Measurements from ENCODE around the gene TMIGD1. TPM values are rescaled to one million over a fixed set of nuclear protein-coding genes. Genes with fewer than 3 reads are reported as not detected.
A peak's percentile ranks its signal among the peaks of the same experiment; 100 is the strongest.

Gene TMIGD1
- total and polyA plus RNA-seq, 2 of the 13 experiments (the other 11 are each of a cell fraction or from before 2014, with no cell fraction given), result not detected

DNA sequence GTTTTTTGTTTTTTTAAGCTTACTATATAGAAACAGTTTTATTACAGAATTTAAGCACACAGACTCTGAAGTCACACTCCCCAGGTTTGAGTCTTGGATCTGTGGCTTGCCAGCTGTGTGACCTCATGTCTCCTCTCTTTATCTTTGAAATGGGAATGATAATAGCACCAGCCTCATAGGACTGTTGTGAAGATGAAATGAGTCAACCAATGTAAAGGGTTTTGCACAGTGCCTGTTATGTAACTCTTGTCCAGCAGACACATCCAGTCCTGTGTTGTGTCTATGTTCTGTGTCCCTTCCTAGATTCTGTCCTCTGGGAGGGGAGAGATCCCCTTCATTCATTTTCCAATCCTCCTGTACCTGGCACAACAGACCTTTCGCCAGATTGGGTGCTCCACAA is 41.8 kb upstream of the TMIGD1 start (continued):
- TF ChIP-seq KMT2B (CRISPR knock-in tag; IDR thresholded peaks at IDR 0.05), result no peak
- no peak for TF ChIP-seq ZNF775 (CRISPR knock-in tag; IDR thresholded peaks at IDR 0.05; ENCODE audit: borderline replicate concordance)
- peak; percentile 51 for TF ChIP-seq ZNF629 (CRISPR knock-in tag; conservative IDR thresholded peaks at IDR 0.05)
- TF ChIP-seq, protein P1, sequence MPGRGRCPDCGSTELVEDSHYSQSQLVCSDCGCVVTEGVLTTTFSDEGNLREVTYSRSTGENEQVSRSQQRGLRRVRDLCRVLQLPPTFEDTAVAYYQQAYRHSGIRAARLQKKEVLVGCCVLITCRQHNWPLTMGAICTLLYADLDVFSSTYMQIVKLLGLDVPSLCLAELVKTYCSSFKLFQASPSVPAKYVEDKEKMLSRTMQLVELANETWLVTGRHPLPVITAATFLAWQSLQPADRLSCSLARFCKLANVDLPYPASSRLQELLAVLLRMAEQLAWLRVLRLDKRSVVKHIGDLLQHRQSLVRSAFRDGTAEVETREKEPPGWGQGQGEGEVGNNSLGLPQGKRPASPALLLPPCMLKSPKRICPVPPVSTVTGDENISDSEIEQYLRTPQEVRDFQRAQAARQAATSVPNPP (CRISPR knock-in tag; IDR thresholded peaks at IDR 0.05), result no peak
- TF ChIP-seq, protein P2, sequence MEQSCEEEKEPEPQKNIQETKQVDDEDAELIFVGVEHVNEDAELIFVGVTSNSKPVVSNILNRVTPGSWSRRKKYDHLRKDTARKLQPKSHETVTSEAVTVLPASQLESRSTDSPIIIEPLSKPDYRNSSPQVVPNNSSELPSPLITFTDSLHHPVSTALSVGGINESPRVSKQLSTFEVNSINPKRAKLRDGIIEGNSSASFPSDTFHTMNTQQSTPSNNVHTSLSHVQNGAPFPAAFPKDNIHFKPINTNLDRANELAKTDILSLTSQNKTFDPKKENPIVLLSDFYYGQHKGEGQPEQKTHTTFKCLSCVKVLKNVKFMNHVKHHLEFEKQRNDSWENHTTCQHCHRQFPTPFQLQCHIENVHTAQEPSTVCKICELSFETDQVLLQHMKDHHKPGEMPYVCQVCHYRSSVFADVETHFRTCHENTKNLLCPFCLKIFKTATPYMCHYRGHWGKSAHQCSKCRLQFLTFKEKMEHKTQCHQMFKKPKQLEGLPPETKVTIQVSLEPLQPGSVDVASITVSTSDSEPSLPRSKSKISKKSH (CRISPR knock-in tag; IDR thresholded peaks at IDR 0.05; ENCODE audit: borderline replicate concordance), result no peak
- no peak for TF ChIP-seq ZNF724P (CRISPR knock-in tag; IDR thresholded peaks at IDR 0.05; ENCODE audit: borderline replicate concordance)
- TF ChIP-seq, protein P3, sequence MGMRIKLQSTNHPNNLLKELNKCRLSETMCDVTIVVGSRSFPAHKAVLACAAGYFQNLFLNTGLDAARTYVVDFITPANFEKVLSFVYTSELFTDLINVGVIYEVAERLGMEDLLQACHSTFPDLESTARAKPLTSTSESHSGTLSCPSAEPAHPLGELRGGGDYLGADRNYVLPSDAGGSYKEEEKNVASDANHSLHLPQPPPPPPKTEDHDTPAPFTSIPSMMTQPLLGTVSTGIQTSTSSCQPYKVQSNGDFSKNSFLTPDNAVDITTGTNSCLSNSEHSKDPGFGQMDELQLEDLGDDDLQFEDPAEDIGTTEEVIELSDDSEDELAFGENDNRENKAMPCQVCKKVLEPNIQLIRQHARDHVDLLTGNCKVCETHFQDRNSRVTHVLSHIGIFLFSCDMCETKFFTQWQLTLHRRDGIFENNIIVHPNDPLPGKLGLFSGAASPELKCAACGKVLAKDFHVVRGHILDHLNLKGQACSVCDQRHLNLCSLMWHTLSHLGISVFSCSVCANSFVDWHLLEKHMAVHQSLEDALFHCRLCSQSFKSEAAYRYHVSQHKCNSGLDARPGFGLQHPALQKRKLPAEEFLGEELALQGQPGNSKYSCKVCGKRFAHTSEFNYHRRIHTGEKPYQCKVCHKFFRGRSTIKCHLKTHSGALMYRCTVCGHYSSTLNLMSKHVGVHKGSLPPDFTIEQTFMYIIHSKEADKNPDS (CRISPR knock-in tag; IDR thresholded peaks at IDR 0.05), result no peak
- TF ChIP-seq IRX3 (CRISPR knock-in tag; IDR thresholded peaks at IDR 0.05; ENCODE audit: borderline replicate concordance, low read depth), result no peak
- peak; percentile 54; the same call in 1 of the 2 replicates for TF ChIP-seq GATAD2A (CRISPR knock-in tag; IDR thresholded peaks at IDR 0.05)
- TF ChIP-seq, protein P4, sequence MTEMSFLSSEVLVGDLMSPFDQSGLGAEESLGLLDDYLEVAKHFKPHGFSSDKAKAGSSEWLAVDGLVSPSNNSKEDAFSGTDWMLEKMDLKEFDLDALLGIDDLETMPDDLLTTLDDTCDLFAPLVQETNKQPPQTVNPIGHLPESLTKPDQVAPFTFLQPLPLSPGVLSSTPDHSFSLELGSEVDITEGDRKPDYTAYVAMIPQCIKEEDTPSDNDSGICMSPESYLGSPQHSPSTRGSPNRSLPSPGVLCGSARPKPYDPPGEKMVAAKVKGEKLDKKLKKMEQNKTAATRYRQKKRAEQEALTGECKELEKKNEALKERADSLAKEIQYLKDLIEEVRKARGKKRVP (CRISPR knock-in tag; IDR thresholded peaks at IDR 0.05), result 0 out of 4 replicates have a peak, but pooled peaks of 1 of the 2 experiments have one; percentile 30
- TF ChIP-seq ZNF644 (CRISPR knock-in tag; IDR thresholded peaks at IDR 0.05; ENCODE audit: low read depth), result 0 out of 2 replicates have a peak, but pooled peaks have one; percentile 11
- no peak for TF ChIP-seq SATB2 (CRISPR knock-in tag; IDR thresholded peaks at IDR 0.05)
- TF ChIP-seq ZNF441 (CRISPR knock-in tag; IDR thresholded peaks at IDR 0.05; ENCODE audit: borderline replicate concordance), result no peak
- TF ChIP-seq FOXK1 (CRISPR knock-in tag; IDR thresholded peaks at IDR 0.05; ENCODE audit: borderline replicate concordance, low read depth), result peak; percentile 51; the same call in 1 of the 2 replicates
- TF ChIP-seq NFE2L2 (IDR thresholded peaks at IDR 0.05; ENCODE audit: low read length), result no peak
- peak; percentile 60 for TF ChIP-seq SAP130 (CRISPR knock-in tag; IDR thresholded peaks at IDR 0.05; ENCODE audit: low read depth)
- TF ChIP-seq, protein P5, sequence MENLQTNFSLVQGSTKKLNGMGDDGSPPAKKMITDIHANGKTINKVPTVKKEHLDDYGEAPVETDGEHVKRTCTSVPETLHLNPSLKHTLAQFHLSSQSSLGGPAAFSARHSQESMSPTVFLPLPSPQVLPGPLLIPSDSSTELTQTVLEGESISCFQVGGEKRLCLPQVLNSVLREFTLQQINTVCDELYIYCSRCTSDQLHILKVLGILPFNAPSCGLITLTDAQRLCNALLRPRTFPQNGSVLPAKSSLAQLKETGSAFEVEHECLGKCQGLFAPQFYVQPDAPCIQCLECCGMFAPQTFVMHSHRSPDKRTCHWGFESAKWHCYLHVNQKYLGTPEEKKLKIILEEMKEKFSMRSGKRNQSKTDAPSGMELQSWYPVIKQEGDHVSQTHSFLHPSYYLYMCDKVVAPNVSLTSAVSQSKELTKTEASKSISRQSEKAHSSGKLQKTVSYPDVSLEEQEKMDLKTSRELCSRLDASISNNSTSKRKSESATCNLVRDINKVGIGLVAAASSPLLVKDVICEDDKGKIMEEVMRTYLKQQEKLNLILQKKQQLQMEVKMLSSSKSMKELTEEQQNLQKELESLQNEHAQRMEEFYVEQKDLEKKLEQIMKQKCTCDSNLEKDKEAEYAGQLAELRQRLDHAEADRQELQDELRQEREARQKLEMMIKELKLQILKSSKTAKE (CRISPR knock-in tag; IDR thresholded peaks at IDR 0.05; ENCODE audit: borderline replicate concordance), result 0 out of 2 replicates have a peak, but pooled peaks have one; percentile 28
- peak; percentile 49 for TF ChIP-seq RARA (CRISPR knock-in tag; IDR thresholded peaks at IDR 0.05)
